HCT116 (cell line): ENCODE data around the gene NIN. TPM values are rescaled to one million over a fixed set of nuclear protein-coding genes. Genes with fewer than 3 reads are reported as not detected.

Experiments
- ATAC-seq: fragments of 200-7000 bp; cut with Tn5 transposase; 2 replicates; pipeline ENCODE4 v1.9.1; 2020; ENCODE audit warnings: mild to moderate bottlenecking, moderate library complexity
- BruUV-seq: library from RNA; stranded (reverse); fragments of 400-500 nt; replicated peaks from 2 replicates; lab custom pipeline; 2021; lab: Mats Ljungman, UMichigan
- CTCF ChIA-PET: fragments of 300-600 bp; sonication (Branson Sonifier 250); formaldehyde crosslinking; loops from one replicate; lab custom pipeline; 2021; ENCODE audit warnings: antibody characterized with exemption; lab: Charles Lee
- POLR2A ChIA-PET: fragments of 300-600, 350-600 bp; sonication (Branson Sonifier 250); formaldehyde crosslinking; loops from one replicate; lab custom pipeline; 2021; ENCODE audit warnings: antibody characterized with exemption; lab: Charles Lee
- RAD21 ChIA-PET, 2 experiments: fragments of 300-600 bp; sonication (Branson Sonifier 250); formaldehyde crosslinking; loops; one replicate each; lab custom pipeline; 2023; ENCODE audit warnings: low total read pairs in 2 of 2; ENCODE audit not compliant: uncharacterized antibody in 2 of 2, unreplicated experiment in 2 of 2, low non-redundant PET in 1 of 2; lab: Charles Lee
- DNase-seq: peaks from one replicate; pipeline ENCODE4 v3.0.0-alpha.2; 2010; ENCODE audit warnings: low read depth, low spot score
- H2AFZ ChIP-seq: fragments of 200-600 bp; shearing (Covaris generic), sonication (generic); 2 replicates; pipeline ENCODE4 v1.6.1; 2017; ENCODE audit warnings: low read depth, mixed run types, mixed read lengths, antibody characterized with exemption, low read length; ENCODE audit not compliant: poor library complexity, severe bottlenecking
- H3K27ac ChIP-seq: 2 replicates; pipeline ENCODE4 v1.5.1; 2012; ENCODE audit warnings: low read depth, low read length
- H3K27me3 ChIP-seq: fragments of 200-600 bp; sonication (generic); 2 replicates; pipeline ENCODE4 v1.6.1; 2016; ENCODE audit warnings: mixed run types, low read length, mixed read lengths; ENCODE audit not compliant: insufficient read depth
- H3K36me3 ChIP-seq, 2 experiments: fragments of 200-500 bp in 1 of 2; fragments of 200-600 bp in 1 of 2; sonication (Bioruptor generic) in 1 of 2; sonication (generic) in 1 of 2; 2 replicates each; pipeline versions ENCODE4 v1.5.1 to v1.6.1; 2014 to 2016; ENCODE audit warnings: low read length in 2 of 2, inconsistent platforms in 1 of 2, mixed read lengths in 1 of 2, mixed run types in 1 of 2; ENCODE audit not compliant: insufficient read depth in 2 of 2, control insufficient read depth in 1 of 2
- H3K4me1 ChIP-seq, 2 experiments: fragments of 200-600 bp in 1 of 2; sonication (generic) in 1 of 2; 2 replicates each; pipeline versions ENCODE4 v1.5.1 to v1.6.1; 2012 to 2017; ENCODE audit warnings: low read length in 2 of 2, inconsistent platforms in 1 of 2, mild to moderate bottlenecking in 1 of 2, mixed read lengths in 1 of 2, mixed run types in 1 of 2, moderate library complexity in 1 of 2; ENCODE audit not compliant: insufficient read depth in 2 of 2, control insufficient read depth in 1 of 2
- H3K4me2 ChIP-seq: fragments of 200-600 bp; sonication (generic); 2 replicates; pipeline ENCODE4 v1.6.1; 2017; ENCODE audit warnings: mixed run types, low read length, mixed read lengths
- H3K4me3 ChIP-seq, 2 experiments: fragments of 200-600 bp in 1 of 2; sonication (generic) in 1 of 2; replicated peaks in 1 of 2; 2 replicates each; pipeline ENCODE4 v1.5.1; 2011 to 2016; ENCODE audit warnings: low read length in 2 of 2, control low read depth in 1 of 2, low read depth in 1 of 2, mild to moderate bottlenecking in 1 of 2, mixed read lengths in 1 of 2, mixed run types in 1 of 2
- H3K79me2 ChIP-seq: fragments of 200-600 bp; sonication (generic); 2 replicates; pipeline ENCODE4 v1.6.1; 2017; ENCODE audit warnings: mild to moderate bottlenecking, mixed run types, low read length, moderate library complexity, mixed read lengths; ENCODE audit not compliant: insufficient read depth
- H3K9ac ChIP-seq: fragments of 200-600 bp; sonication (generic); 2 replicates; pipeline ENCODE4 v1.6.1; 2016; ENCODE audit warnings: low read length, mixed read lengths
- H3K9me2 ChIP-seq: fragments of 200-600 bp; sonication (generic), shearing (Covaris generic); 2 replicates; pipeline ENCODE4 v1.6.1; 2017; ENCODE audit warnings: mixed run types, mild to moderate bottlenecking, moderate library complexity; ENCODE audit not compliant: insufficient read depth
- H3K9me3 ChIP-seq, 2 experiments: fragments of 200-500 bp in 1 of 2; fragments of 200-600 bp in 1 of 2; sonication (Bioruptor generic) in 1 of 2; sonication (generic) in 1 of 2; 2 replicates each; pipeline ENCODE4 v1.6.1; 2014 to 2017; ENCODE audit warnings: low read length in 2 of 2, mixed read lengths in 2 of 2, inconsistent platforms in 1 of 2, low read depth in 1 of 2, mild to moderate bottlenecking in 1 of 2, mixed run types in 1 of 2, moderate library complexity in 1 of 2; ENCODE audit not compliant: control insufficient read depth in 1 of 2, insufficient read depth in 1 of 2
- H4K20me1 ChIP-seq: fragments of 200-600 bp; sonication (generic), shearing (Covaris generic); 2 replicates; pipeline ENCODE4 v1.6.1; 2017; ENCODE audit warnings: mixed run types, mild to moderate bottlenecking, moderate library complexity; ENCODE audit not compliant: insufficient read depth
- CBX3 ChIP-seq: IDR thresholded peaks from 2 replicates; pipeline ENCODE4 v1.6.1; 2012; ENCODE audit warnings: low read depth
- CEBPB ChIP-seq: IDR thresholded peaks from 2 replicates; pipeline ENCODE4 v1.6.1; 2012; ENCODE audit warnings: low read depth
- EGR1 ChIP-seq: IDR thresholded peaks from 2 replicates; pipeline ENCODE4 v1.6.1; 2012; ENCODE audit warnings: low read depth
- ELF1 ChIP-seq: IDR thresholded peaks from 2 replicates; pipeline ENCODE4 v1.6.1; 2012; ENCODE audit warnings: low read depth, borderline replicate concordance
- EZH2 ChIP-seq: fragments of 200-600 bp; sonication (generic); IDR thresholded peaks from 2 replicates; pipeline ENCODE4 v1.6.1; 2017; ENCODE audit warnings: antibody characterized with exemption, mixed run types
- EZH2phosphoT487 ChIP-seq: fragments of 200-600 bp; IDR thresholded peaks from 2 replicates; pipeline ENCODE4 v1.6.1; 2018; ENCODE audit warnings: antibody characterized with exemption, borderline replicate concordance
- FOSL1 ChIP-seq: IDR thresholded peaks from 2 replicates; pipeline ENCODE4 v1.6.1; 2012; ENCODE audit warnings: low read depth
- JUND ChIP-seq: IDR thresholded peaks from 2 replicates; pipeline ENCODE4 v1.6.1; 2012
- POLR2A ChIP-seq: IDR thresholded peaks from 2 replicates; pipeline ENCODE4 v1.7.0; 2011; ENCODE audit warnings: borderline replicate concordance; ENCODE audit not compliant: insufficient read depth, insufficient read length; ENCODE audit errors: extremely low read depth
- RAD21 ChIP-seq: IDR thresholded peaks from 2 replicates; pipeline ENCODE4 v1.6.1; 2012; ENCODE audit warnings: low read depth, mild to moderate bottlenecking
- SIN3A ChIP-seq: IDR thresholded peaks from 2 replicates; pipeline ENCODE4 v1.6.1; 2012; ENCODE audit warnings: low read depth
- SP1 ChIP-seq: IDR thresholded peaks from 2 replicates; pipeline ENCODE4 v1.6.1; 2012; ENCODE audit warnings: low read depth
- SRF ChIP-seq: IDR thresholded peaks from 2 replicates; pipeline ENCODE4 v1.6.1; 2012; ENCODE audit warnings: low read depth
- ZFX ChIP-seq: fragments of 450-650 bp; IDR thresholded peaks from 2 replicates; pipeline ENCODE4 v1.6.1; 2017
- ZNF274 ChIP-seq: fragments of 200-500 bp; sonication (Bioruptor generic); IDR thresholded peaks from 2 replicates; pipeline ENCODE4 v1.6.1; 2014; ENCODE audit warnings: mild to moderate bottlenecking, low read depth, low read length, inconsistent platforms
- intact Hi-C: fragments of 100-400 bp; cut with micrococcal nuclease; formaldehyde crosslinking; loops from 2 replicates; pipeline ENCODE4 v1.10.0; 2022
- total RNA-seq: library from RNA; stranded (reverse); gene quantifications from one replicate; pipeline ENCODE4 v1.2.1, GENCODE V29; 2021; ENCODE audit not compliant: unreplicated experiment
- TF ChIP-seq, protein P1 (sequence below): IDR thresholded peaks from 2 replicates; pipeline ENCODE4 v1.6.1; 2012; ENCODE audit warnings: low read depth
- TF ChIP-seq, protein P2 (sequence below): IDR thresholded peaks from 2 replicates; pipeline ENCODE4 v1.6.1; 2012
- TF ChIP-seq, protein P3 (sequence below), 3 experiments: fragments of 200-600 bp in 1 of 3; sonication (generic) in 1 of 3; IDR thresholded peaks in 2 of 3; conservative IDR thresholded peaks in 1 of 3; 2 replicates each; pipeline ENCODE4 v1.5.1; 2012 to 2017; ENCODE audit warnings: low read depth in 2 of 3, low read length in 2 of 3, antibody characterized with exemption in 1 of 3, borderline replicate concordance in 1 of 3, control low read depth in 1 of 3, mild to moderate bottlenecking in 1 of 3, mixed read lengths in 1 of 3, mixed run types in 1 of 3, moderate library complexity in 1 of 3; ENCODE audit not compliant: insufficient read depth in 1 of 3
- TF ChIP-seq, protein P4 (sequence below): IDR thresholded peaks from 2 replicates; pipeline ENCODE4 v1.6.1; 2012

NIN gene
- total RNA-seq, 1 experiment from 2014 or later, result 39.6 TPM

DNA sequence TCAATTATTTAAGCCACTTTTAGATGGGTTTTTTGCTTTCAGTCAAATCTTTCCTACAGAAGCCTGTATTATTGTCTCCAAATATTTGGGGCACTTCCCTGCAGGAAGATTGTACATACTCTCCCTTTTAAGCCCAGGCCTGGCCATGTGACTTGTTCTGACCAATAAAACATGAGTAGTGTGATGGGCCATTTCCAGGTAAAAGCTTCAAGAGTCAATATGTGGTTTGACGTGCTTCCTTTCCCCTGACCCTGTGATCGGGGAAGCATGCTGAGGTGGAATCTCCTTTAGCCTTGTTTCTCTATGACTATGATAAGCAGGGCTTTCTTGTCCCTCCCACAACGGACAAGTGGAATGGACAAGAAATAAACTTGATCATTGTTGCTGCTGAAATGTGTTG lies 14.2 kb upstream of the NIN start:
- intact Hi-C loops, result no loop called here
- no TSS peak for BruUV-seq

More for the DNA sequence above, 14.2 kb upstream of the NIN start:
- Histone ChIP-seq H3K4me2 (no peak overlapping the region), H3K27ac (no peak overlapping the region), H3K9me3 (no peaks in the 10 kb centered on the region), H3K9ac (no peak overlapping the region), H3K9me2 (no peaks in the 10 kb centered on the region), H3K4me1 (peaks cover 0 to 7% of the 10 kb centered on the region in 2 experiments; a peak in 1 of 4 replicates), H3K79me2 (no peaks in the 10 kb centered on the region), H3K27me3 (no peaks in the 10 kb centered on the region), H2AFZ (peak overlapping the region; percentile 1), H3K36me3 (no peaks in the 10 kb centered on the region), H3K4me3 (no peak overlapping the region), H4K20me1 (no peaks in the 10 kb centered on the region)
- POLR2A ChIA-PET, result interaction anchor here (2.6 kb wide), 1 partner anchor 14 kb away, joined by 11 read pairs; no protein-coding TSS in a partner anchor
- RAD21 ChIA-PET, result no interaction called here
- CTCF ChIA-PET, result interaction anchor here (3.3 kb wide), 1 partner anchor 15 kb away, joined by 9 read pairs; no protein-coding TSS in a partner anchor
- TF ChIP-seq EZH2 (no peak), SP1 (no peak), FOSL1 (no peak), ELF1 (no peak), SIN3A (no peak), JUND (no peak), POLR2A (no peak), ZFX (no peak), RAD21 (no peak), EGR1 (no peak), ZNF274 (no peak), CBX3 (no peak), CEBPB (no peak), EZH2phosphoT487 (no peak), SRF (no peak)
- TF ChIP-seq, protein P1, sequence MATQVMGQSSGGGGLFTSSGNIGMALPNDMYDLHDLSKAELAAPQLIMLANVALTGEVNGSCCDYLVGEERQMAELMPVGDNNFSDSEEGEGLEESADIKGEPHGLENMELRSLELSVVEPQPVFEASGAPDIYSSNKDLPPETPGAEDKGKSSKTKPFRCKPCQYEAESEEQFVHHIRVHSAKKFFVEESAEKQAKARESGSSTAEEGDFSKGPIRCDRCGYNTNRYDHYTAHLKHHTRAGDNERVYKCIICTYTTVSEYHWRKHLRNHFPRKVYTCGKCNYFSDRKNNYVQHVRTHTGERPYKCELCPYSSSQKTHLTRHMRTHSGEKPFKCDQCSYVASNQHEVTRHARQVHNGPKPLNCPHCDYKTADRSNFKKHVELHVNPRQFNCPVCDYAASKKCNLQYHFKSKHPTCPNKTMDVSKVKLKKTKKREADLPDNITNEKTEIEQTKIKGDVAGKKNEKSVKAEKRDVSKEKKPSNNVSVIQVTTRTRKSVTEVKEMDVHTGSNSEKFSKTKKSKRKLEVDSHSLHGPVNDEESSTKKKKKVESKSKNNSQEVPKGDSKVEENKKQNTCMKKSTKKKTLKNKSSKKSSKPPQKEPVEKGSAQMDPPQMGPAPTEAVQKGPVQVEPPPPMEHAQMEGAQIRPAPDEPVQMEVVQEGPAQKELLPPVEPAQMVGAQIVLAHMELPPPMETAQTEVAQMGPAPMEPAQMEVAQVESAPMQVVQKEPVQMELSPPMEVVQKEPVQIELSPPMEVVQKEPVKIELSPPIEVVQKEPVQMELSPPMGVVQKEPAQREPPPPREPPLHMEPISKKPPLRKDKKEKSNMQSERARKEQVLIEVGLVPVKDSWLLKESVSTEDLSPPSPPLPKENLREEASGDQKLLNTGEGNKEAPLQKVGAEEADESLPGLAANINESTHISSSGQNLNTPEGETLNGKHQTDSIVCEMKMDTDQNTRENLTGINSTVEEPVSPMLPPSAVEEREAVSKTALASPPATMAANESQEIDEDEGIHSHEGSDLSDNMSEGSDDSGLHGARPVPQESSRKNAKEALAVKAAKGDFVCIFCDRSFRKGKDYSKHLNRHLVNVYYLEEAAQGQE, result no peak
- TF ChIP-seq, protein P2, sequence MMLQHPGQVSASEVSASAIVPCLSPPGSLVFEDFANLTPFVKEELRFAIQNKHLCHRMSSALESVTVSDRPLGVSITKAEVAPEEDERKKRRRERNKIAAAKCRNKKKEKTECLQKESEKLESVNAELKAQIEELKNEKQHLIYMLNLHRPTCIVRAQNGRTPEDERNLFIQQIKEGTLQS, result no peak
- TF ChIP-seq, protein P3, sequence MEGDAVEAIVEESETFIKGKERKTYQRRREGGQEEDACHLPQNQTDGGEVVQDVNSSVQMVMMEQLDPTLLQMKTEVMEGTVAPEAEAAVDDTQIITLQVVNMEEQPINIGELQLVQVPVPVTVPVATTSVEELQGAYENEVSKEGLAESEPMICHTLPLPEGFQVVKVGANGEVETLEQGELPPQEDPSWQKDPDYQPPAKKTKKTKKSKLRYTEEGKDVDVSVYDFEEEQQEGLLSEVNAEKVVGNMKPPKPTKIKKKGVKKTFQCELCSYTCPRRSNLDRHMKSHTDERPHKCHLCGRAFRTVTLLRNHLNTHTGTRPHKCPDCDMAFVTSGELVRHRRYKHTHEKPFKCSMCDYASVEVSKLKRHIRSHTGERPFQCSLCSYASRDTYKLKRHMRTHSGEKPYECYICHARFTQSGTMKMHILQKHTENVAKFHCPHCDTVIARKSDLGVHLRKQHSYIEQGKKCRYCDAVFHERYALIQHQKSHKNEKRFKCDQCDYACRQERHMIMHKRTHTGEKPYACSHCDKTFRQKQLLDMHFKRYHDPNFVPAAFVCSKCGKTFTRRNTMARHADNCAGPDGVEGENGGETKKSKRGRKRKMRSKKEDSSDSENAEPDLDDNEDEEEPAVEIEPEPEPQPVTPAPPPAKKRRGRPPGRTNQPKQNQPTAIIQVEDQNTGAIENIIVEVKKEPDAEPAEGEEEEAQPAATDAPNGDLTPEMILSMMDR (IDR thresholded peaks at IDR 0.05 in 2 of 3, conservative IDR thresholded peaks at IDR 0.05 in 1 of 3; ENCODE audit: borderline replicate concordance in 1 of 3, insufficient read depth in 1 of 3, low read depth in 2 of 3, low read length in 2 of 3), result no peak
- TF ChIP-seq, protein P4, sequence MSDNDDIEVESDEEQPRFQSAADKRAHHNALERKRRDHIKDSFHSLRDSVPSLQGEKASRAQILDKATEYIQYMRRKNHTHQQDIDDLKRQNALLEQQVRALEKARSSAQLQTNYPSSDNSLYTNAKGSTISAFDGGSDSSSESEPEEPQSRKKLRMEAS, result no peak
- no peak for ATAC-seq
- no peak for DNase-seq
